Amniotic epithelial cell (primary cell): ENCODE data around the gene WDR36.

Experiments used
- DNase-seq: peaks from one replicate; pipeline ENCODE4 v3.0.0-alpha.2; 2010; ENCODE audit warnings: low read depth

Gene WDR36

DNA sequence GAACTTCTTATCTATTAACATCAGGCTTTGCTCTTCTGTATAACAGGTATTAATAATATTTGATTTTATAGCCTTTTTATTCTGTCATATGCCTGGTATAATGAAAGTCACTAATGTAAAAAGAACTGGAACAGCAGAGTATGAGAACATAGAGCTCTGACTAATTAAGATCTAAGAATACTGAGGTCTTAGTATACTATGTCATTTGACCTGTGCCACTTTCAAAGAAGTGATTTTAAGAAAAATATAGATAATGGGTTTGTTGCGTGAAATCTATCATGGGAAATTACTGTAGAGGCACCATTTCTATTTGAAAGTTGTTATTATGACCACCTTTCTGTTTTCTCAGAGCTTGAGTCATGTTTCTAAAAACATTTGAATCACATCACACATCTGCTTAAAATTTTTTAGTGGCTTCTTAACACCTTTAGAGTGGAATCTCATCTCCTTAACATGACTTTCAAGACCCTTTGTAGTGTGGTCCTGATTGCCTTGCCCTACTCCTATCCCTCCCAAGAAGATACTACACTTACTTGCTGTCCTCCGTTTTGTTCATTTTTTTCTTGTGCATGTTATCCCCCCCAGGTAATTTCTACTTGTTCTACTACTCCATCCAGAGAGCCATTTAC, 14.3 kb downstream of the WDR36 start:
- DNase-seq = no peak

DNA sequence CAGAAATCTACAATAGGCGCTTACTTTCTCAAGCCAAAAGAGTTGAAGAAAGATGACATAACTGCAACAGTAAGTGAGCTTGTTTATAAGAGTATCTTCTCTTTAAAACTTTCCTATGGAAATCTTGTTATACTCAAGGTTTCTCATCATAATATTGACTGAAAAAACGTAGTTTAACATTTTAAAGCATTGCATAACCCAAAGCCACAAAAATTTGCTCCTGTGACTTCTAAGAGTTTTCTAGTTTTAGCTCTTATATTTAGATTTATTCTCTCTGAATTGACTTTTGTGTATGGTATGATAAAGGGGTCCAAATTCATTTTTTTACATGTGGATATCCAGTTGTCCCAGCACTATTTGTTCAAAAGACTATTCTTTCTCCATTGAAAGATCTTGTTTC, 15.2 kb downstream of the WDR36 start:
- DNase-seq = no peak

DNA sequence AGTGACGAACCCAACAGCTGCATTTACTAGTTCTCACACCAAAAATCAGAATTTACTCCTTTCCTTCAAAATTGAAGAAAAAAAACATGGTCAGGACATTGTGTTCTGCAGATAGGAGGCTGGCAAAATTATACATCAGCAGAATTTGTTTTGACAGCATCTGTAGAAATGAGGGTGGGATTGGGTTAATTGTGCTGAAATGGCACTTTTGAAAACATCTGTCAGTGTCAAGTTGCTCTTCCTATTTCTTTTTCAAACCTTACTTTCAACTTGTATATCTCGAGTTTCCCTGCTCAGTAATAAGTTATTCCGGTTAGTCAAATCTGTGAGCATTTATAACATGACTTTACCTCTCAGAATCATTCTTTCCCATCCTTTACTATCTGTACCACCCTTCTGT, 19.8 kb downstream of the WDR36 start:
- DNase-seq = no peak

DNA sequence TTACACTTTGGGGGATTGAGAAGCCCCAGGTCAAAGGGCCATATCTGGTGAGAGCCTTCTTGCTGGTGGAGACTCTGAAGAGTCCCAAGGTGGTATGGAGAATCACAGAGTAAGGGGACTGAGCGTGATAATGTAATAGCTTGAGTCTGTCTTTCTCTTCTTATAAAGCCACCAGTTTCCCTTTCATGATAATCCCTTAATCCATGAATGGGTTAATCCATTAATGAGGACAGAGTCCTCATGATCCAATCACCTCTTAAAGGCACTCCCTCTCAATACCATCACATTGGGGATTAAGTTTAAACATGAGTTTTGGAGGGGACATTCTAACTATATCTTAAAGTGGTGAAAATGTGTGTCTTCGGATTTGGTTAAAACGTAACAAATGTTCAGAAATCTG, 21.5 kb downstream of the WDR36 start:
- no peak for DNase-seq

DNA sequence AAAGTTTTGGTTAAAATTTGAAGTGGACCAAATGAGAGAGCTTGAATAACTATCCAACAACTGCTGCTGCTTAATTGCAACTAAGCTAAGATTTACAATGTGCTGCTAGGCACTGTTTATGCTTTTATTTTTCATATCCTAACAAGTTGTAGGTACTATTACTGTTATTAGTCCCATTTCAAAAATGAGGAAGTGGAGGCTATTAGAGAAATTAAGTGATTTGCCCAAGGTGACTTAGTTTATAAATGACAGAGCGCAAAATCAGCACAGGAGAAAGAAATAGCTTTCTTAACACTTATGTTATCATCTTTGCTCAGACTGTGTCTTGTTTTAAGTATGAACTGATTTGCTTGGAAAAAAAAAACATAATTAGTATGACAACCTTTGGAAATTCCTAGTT, 23.1 kb downstream of the WDR36 start:
- DNase-seq = no peak

DNA sequence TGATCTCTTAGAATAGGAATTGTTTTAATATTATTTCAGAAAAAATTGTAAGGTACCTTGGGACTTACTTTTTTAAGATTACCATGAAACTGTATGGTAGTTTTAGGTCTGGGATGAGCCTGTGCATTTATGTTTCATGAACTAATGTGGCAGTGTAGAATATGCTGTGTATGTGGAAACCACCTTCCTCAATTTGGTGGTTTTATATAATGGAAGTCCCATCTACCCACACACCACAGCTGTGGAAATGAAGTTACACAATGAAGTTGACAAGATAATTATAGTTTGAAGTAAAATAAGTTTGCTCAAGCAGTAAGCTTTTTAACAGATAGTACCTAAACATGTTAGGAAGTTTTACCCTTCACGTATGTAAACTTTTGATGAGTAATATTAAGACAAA, 24.4 kb downstream of the WDR36 start:
- DNase-seq = no peak

DNA sequence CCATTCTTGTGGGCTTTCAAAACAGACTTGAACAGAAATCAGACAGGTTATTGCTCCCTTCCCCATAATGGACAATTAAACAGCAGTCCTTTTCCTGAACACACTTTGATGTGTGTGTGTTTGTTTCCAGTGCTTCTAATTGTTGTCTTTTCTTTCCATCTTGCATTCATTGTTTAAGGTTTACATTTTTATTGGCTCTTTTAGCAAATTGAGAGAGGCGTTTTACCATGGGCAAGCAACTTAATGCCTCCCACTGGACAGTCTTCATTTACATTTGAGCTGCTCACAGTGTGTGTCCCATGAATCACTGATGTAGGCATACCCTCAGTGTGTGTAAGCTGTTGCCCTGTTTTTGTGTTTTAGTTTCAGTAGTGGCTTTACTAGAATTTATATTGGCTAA, 25.0 kb downstream of the WDR36 start:
- no peak for DNase-seq

DNA sequence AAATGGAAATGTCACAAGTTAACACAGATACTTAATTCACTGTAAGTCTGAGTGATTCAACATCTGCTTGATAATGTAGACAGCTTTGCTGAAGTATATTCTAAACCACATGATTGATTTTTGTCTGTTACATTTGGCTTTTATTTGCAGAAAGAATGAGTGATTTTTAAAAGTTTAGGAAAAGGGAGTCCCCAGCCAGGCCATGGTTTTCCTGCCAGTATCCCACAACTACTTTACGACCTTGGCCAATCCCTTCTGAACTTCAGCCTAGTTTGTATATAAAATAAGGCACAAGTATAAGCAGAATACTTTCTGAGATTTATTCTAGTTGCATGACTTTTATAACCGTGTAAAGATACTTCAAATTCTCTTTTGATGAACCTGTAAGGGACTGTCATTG, 27.1 kb downstream of the WDR36 start:
- no peak for DNase-seq

DNA sequence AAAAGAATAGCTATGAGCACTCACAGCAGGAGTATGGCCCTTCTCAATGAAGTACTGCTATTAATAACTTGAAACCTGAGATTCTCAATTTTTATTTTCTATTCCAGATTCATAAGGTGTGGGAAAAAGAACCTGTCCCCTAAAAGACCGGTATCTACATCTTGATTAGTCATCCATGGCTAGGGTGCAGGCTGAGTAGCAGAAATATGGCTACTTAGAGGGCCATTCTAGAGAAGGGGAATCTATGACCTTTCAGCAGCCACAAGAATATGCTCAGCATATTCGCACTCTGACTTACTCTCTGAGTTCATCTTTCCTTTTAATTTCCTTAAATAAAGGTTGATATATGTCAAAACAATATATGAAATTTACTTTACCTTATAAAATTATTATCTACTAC, 27.7 kb downstream of the WDR36 start:
- no peak for DNase-seq

DNA sequence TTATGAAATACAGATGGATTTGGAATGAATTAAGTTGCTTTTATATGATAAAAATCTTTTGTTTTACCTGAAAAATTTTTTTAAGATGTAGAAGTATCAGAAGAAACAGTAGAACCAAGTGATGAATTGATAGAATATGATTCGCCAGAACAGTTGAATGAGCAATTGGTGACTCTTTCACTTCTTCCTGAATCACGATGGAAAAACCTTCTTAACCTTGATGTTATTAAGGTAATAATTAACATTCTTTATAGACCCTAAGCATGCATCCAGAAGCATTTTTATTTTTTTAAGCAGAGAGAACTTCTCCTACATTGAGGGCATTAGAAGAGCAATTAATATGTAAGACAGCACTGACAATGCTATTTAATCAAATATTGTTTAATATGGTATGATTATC, 28.8 kb downstream of the WDR36 start:
- DNase-seq = no peak

DNA sequence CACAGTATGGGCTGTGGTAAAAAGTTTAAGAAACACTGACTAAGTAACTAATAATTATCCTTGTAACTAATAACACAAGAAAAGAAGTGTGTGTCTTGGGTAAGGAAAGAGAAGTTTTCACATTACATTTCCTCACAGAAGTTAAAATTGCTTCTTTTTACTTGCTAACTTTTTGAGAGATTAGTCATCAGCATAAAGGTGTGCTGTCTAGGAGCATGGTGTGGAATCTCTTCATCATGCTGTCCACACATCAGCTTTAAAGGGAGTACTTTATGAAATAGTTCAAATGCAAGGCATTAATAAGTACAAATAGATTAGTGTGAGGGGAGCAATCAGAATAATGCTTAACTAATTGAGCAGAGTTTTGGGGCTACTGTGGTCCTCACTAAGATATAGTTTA, 29.8 kb downstream of the WDR36 start:
- no peak for DNase-seq

DNA sequence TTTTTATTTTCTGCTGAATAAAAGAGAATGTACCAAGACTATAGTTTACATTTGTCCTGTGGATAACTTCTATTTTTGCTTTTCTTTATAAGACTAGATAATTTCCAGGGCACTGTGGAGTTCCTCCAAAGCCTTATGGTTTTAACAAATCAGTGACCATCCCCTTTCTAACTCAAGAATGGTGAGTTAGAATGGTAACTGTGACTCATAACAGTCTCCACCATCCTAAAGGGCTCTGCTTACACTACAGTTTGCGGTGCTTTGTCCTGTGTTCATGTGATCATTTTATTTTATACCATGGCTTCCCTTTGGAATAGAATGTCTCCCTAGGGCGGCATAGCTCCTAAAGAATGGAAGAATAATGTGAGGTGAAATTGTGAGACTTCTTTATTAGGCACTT, 30.2 kb downstream of the WDR36 start:
- no peak for DNase-seq

DNA sequence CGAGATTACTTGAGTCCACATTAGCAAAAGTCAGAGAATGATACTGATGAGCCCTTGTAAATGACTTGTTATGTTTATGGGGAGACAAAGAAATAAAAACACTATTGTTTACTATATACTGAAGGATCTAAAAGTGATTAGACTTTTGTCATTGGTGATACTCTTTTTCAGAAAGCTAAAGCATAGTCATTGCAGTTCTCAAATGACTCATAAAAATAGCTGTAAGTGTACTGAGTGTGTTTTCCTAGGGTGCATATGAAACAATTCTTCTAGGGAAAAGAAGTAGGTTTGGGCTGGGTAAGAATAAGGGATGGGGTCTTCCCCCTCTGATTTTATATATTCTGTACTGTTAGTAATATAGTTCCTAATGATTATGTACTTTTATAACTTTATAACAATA, 32.6 kb downstream of the WDR36 start:
- DNase-seq = no peak

DNA sequence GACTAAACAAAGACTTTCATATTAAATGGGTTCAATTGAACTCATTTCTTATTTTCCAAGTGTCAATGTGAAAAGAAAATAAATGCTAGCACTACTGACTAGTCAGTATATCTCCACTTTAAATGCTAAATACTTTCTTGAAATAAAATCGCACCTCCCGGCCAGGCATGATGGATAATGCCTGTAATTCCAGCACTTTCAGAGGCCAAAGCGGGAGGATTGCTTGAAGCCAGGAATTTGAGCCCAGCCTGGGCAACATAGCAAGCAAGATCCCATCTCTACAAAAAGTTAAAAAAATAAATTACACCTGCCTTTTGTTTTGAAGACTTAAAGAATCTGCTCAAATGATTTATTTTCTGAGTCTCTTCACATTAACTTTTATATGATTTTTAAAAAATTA, 34.7 kb downstream of the WDR36 start:
- no peak for DNase-seq

DNA sequence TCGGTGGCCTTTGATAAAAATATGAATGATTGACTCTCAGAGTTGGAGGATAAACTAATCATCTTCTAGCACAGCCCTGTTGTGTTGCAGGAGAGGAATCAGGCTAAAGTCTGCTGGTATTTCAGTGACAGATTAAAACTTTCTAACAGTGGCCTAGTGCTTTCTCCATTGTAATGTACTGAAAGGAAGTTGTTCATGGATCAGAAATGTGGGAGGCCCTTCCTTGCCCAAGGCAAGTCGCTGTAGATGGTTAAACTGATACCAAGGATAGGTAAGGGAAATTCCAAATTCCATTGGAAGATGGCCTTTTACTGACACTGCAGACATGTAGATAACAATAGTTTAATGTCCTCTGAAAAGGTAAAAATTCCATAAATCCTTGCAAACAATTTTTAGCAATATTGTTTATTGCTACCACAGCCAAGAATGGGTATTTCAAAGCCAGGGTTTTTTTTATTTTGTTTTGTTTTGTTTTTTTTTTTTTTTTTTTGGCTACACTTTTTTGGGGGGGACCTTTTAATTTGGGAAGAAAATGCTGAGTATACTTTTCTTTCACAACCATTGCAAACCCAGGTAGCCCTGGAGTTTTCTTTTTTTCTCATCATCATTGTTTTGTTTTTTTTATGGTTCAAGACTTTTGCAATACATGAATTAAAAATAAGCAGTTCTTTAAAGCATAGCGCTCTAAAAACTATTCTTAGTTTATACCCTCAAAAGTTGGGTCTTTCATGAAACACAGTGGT, 35.5 kb downstream of the WDR36 start:
- DNase-seq = no peak

DNA sequence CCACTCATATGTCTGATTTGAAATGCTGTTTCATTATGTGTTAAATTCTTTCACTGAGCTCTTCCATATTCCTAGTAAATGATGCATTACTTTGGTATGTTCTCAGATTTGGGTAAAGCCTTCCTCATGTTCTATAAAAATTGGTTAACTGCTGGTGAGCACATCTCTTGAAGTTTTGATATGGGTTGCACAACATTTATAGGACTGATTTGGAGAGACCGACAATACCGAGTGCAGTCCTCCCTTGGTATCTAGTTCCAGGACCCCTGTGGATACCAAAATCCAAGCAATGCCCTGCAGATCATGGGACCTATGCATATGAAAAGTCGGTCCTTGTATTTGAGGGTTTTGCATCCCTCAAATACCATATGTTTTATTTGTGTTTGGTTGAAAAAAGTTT, 37.8 kb downstream of the WDR36 start:
- DNase-seq = peak; percentile 33

DNA sequence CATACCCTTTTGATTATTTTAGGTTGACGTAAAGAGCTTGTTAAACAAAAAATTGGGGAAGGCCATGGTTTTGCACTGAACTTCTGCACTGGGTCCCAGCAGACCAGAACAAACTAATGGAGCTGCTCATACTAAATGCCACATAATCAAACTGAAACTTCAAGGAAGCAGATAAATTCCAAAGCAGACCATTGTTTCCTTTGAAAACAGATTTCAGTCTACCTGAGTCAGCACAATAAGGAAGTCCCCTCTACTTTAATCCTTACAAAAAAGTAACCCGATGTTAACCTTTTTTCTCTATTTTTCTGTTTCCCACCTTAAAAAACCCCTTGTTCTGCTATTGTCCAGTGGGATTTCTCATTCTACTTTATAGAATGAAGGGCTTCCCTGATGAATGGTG, 39.2 kb downstream of the WDR36 start:
- no peak for DNase-seq

DNA sequence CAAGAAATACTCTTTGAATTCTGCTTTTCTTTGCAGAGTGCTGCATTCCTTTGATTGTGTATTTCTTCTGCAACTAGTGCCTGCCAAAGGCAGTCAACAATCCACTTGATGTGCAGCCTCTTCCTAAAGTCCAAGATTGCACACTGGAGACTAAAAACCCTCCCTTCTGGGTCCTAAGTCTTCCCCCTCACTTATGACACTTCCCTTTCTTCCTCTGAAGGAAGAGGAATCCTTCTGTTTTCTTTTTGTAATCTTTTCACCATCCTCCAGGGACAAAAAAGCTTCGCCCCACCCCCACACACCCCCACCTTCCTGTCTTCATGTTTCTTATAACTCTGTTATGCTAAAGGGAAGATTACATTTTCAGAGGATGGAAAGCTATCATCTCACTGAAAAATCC, 39.9 kb downstream of the WDR36 start:
- DNase-seq = no peak

DNA sequence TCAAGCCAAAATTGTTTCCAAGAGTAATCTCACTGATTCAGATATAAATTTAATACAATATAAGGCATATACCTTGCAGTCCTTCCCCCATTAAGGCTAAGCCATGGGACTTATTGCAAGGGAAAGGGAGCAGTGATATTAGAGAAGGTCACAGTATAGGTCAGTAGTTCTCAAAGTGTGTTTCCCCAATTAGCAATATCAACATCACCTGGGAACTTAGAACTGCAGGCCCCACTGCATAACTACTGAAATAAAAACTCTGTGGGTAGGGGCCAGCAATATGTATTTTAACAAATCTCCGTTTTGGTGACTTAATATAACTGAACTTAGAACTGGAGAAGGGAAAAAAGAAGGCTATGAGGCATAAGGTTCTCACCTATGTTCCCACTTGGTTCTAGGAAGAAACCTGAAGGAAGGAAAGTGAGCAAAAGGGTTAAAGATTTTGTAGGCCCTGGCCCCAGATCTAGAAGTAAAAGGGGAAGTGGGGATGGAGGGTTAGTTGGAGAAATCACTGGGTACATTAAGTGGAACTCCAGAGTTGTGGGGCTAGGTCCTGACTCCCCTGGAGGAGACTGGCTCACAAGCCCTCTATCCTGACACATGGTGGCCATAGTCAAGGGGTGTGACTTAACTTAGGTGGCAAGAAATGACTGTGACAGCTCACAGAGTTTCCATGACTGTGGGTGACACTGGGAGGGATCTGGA, 40.7 kb downstream of the WDR36 start:
- no peak for DNase-seq

DNA sequence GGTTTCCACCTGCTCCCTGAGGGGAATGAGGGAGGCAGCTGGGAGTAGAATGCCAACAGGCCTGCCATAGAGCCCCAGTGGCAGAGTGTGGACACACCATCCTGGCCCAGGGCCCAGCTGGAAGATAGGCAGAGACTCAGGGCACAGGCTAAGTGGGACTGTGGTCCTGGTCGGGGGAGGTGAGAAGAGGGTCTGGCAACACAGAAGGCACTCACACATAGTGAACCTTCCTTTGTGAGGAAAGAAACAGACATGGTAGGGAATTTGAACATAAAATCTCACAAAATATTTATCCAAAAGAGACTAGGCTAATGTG, 41.2 kb downstream of the WDR36 start:
- no peak for DNase-seq

DNA sequence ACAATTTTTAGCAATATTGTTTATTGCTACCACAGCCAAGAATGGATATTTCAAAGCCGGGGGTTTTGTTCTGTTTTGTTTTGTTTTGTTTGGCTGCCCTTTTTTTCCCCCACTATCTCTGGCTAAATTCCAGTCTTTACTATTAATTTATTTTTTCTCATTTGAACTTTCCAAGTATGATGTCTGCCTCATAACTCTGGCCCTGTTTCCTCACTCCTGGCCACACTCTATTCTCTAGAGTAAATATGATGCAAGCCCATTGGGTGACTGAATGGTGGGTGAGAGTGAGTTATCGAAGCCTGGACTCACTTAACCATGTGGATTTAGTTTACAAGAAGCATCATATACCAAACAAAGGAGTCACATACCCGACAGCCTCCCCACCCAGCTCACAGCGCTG, 41.9 kb downstream of the WDR36 start:
- peak; percentile 45 for DNase-seq

DNA sequence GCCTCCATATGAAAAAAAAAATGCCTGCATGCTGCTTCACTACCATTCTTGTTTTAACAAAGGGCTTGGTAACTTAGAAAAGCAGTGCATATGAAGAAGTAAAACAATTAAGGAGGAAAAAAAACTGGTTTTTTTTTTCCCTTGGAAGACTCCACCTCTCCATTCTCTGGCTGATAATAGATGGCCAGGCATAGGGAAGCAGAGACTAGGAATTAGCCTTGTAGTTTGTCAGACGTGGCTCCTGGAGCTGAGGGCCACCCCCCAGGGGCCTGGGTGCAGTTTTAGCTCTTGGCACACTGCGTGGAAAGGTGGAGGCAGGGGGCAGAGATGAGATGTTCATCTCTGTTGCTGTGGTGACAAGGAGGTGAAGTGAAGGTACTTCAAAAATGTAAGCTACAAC, 42.7 kb downstream of the WDR36 start:
- DNase-seq = no peak

DNA sequence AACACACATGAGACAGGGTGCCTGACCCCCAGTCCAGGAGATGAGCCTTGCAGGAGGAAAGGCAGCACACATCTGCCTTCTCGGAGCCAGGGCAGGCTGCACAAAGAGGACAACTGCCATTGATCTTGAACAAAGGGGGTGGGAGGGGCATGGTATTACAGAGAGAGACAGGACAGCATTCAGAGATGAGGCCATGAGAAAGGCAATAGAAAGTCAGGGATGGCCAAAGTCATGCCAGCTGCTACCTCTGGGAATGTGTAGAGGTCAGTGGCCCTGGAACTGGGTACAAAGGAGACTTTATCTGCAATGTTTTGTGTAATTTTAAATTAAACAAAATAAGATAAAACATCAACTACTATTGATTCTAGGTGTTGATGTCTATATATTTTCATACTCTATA, 43.2 kb downstream of the WDR36 start:
- no peak for DNase-seq

DNA sequence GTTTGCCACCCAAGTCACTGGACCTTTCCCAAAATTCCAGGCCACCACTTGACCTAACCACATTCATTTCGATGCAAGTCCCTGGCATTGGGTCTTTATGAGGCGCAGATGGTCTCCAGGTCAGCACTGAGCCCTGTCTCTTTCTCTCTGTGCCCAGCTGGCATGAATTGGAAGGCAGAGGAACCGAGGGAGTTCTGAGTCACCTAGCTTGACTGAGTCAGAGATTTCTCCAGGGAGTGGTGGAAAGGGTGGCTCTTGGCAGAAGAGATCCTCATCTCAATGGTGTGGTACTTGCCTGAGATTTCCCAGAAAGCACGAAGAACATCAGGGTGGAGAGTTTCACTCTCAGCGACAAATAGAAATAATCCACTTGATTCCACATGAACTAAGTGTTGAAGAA, 43.8 kb downstream of the WDR36 start:
- DNase-seq = peak; percentile 29
